ENCODE measurements around the gene NXPE1.

The NXPE1 gene

GRCh38 chr11:114563077-114563476 lies 3.4 kb upstream of the NXPE1 start:
- Histone ChIP-seq H4K20me1 (no peaks in the 10 kb centered on the region), H3K9ac (no peak overlapping the region), H3K36me3 (no peaks in the 10 kb centered on the region), H3K4me3 (no peak overlapping the region), H3K27ac (no peak overlapping the region), H3K27me3 (no peaks in the 10 kb centered on the region), H3K9me3 (no peaks in the 10 kb centered on the region), H3K4me2 (no peak overlapping the region), H3K4me1 (no peaks in the 10 kb centered on the region)
- TF ChIP-seq Cebpa-rat (IDR thresholded peaks at IDR 0.05): no peak

- H3K4me2 ChIP-seq: no peak overlapping the region
- no peaks in the 10 kb centered on the region for H3K27me3 ChIP-seq
- no peak overlapping the region for H3K4me3 ChIP-seq
- no peaks in the 10 kb centered on the region for H3K36me3 ChIP-seq
- H3K9ac ChIP-seq: no peak overlapping the region
- no peak for TF ChIP-seq Cebpa-rat (IDR thresholded peaks at IDR 0.05)
- H4K20me1 ChIP-seq: no peaks in the 10 kb centered on the region
- H3K9me3 ChIP-seq: no peaks in the 10 kb centered on the region
- H3K27ac ChIP-seq: no peak overlapping the region
- H3K4me1 ChIP-seq: no peaks in the 10 kb centered on the region
These were observed 2.7 kb upstream of the NXPE1 start for GRCh38 chr11:114562166-114562916.

GRCh38 chr11:114556135-114556534 lies 3.5 kb downstream of the NXPE1 start:
- H3K9me3 ChIP-seq: no peaks in the 10 kb centered on the region
- no peaks in the 10 kb centered on the region for H3K27me3 ChIP-seq
- H3K9ac ChIP-seq: no peak overlapping the region
- no peaks in the 10 kb centered on the region for H3K36me3 ChIP-seq
- no peak overlapping the region for H3K27ac ChIP-seq
- no peak for TF ChIP-seq Cebpa-rat (IDR thresholded peaks at IDR 0.05)
- no peak overlapping the region for H3K4me2 ChIP-seq
- H4K20me1 ChIP-seq: no peaks in the 10 kb centered on the region
- H3K4me3 ChIP-seq: no peak overlapping the region
- H3K4me1 ChIP-seq: no peaks in the 10 kb centered on the region

- H3K36me3 ChIP-seq: no peaks in the 10 kb centered on the region
- H3K27ac ChIP-seq: no peak overlapping the region
- H4K20me1 ChIP-seq: no peaks in the 10 kb centered on the region
- H3K4me3 ChIP-seq: no peak overlapping the region
- no peaks in the 10 kb centered on the region for H3K27me3 ChIP-seq
- H3K9ac ChIP-seq: no peak overlapping the region
- H3K9me3 ChIP-seq: no peaks in the 10 kb centered on the region
- no peaks in the 10 kb centered on the region for H3K4me1 ChIP-seq
- TF ChIP-seq Cebpa-rat (IDR thresholded peaks at IDR 0.05): no peak
- H3K4me2 ChIP-seq: no peak overlapping the region
These were observed 6.0 kb downstream of the NXPE1 start for GRCh38 chr11:114553642-114554041.

GRCh38 chr11:114551060-114551459 lies 8.6 kb downstream of the NXPE1 start:
- Histone ChIP-seq H3K9ac (no peak overlapping the region), H3K9me3 (no peaks in the 10 kb centered on the region), H3K4me3 (no peak overlapping the region)

GRCh38 chr11:114525682-114526081 lies 34.0 kb downstream of the NXPE1 start:
- no peaks in the 10 kb centered on the region for H3K36me3 ChIP-seq

More at GRCh38 chr11:114551060-114551459, 8.6 kb downstream of the NXPE1 start:
- TF ChIP-seq Cebpa-rat (IDR thresholded peaks at IDR 0.05): no peak
- Histone ChIP-seq H4K20me1 (no peaks in the 10 kb centered on the region), H3K4me2 (no peak overlapping the region), H3K27me3 (no peaks in the 10 kb centered on the region), H3K36me3 (no peaks in the 10 kb centered on the region), H3K27ac (no peak overlapping the region), H3K4me1 (no peaks in the 10 kb centered on the region)

GRCh38 chr11:114524122-114524521 lies 35.6 kb downstream of the NXPE1 start:
- Histone ChIP-seq H3K9me3 (peaks cover 15% of the 10 kb centered on the region), H3K36me3 (no peaks in the 10 kb centered on the region), H3K4me1 (no peaks in the 10 kb centered on the region), H3K4me2 (no peak overlapping the region), H3K27me3 (no peaks in the 10 kb centered on the region), H3K9ac (no peak overlapping the region), H4K20me1 (no peaks in the 10 kb centered on the region), H3K4me3 (no peak overlapping the region), H3K27ac (no peak overlapping the region)
- no peak for TF ChIP-seq Cebpa-rat (IDR thresholded peaks at IDR 0.05)

More at GRCh38 chr11:114525682-114526081, 34.0 kb downstream of the NXPE1 start:
- H3K4me3 ChIP-seq: no peak overlapping the region
- no peaks in the 10 kb centered on the region for H4K20me1 ChIP-seq
- no peaks in the 10 kb centered on the region for H3K27me3 ChIP-seq
- no peaks in the 10 kb centered on the region for H3K4me1 ChIP-seq
- H3K9ac ChIP-seq: no peak overlapping the region
- H3K27ac ChIP-seq: no peak overlapping the region
- no peak for TF ChIP-seq Cebpa-rat (IDR thresholded peaks at IDR 0.05)
- H3K4me2 ChIP-seq: no peak overlapping the region
- H3K9me3 ChIP-seq: peaks cover 15% of the 10 kb centered on the region

- no peak for TF ChIP-seq Cebpa-rat (IDR thresholded peaks at IDR 0.05)
- Histone ChIP-seq H3K4me1 (no peaks in the 10 kb centered on the region), H3K36me3 (no peaks in the 10 kb centered on the region), H3K4me3 (no peak overlapping the region), H3K27ac (no peak overlapping the region), H3K27me3 (no peaks in the 10 kb centered on the region), H3K9me3 (peaks cover 15% of the 10 kb centered on the region), H3K9ac (no peak overlapping the region), H3K4me2 (no peak overlapping the region), H4K20me1 (no peaks in the 10 kb centered on the region)
These were observed 36.9 kb downstream of the NXPE1 start for GRCh38 chr11:114522818-114523217.

GRCh38 chr11:114511538-114511937 lies 48.1 kb downstream of the NXPE1 start:
- H3K9me3 ChIP-seq: no peaks in the 10 kb centered on the region
- H3K27me3 ChIP-seq: no peaks in the 10 kb centered on the region
- no peak for TF ChIP-seq Cebpa-rat (IDR thresholded peaks at IDR 0.05)
- H3K36me3 ChIP-seq: no peaks in the 10 kb centered on the region
- 0 out of 2 replicates have a peak, but pooled peaks cover 5% of the 10 kb centered on the region for H3K4me1 ChIP-seq
- no peaks in the 10 kb centered on the region for H4K20me1 ChIP-seq
- no peak overlapping the region for H3K9ac ChIP-seq
- H3K4me2 ChIP-seq: no peak overlapping the region
- H3K4me3 ChIP-seq: no peak overlapping the region
- H3K27ac ChIP-seq: no peak overlapping the region

- Histone ChIP-seq H3K9me3 (no peaks in the 10 kb centered on the region), H3K4me3 (no peak overlapping the region), H3K9ac (no peak overlapping the region)
These were observed 48.6 kb downstream of the NXPE1 start for GRCh38 chr11:114511079-114511478.

More at GRCh38 chr11:114511079-114511478, 48.6 kb downstream of the NXPE1 start:
- Histone ChIP-seq H3K27ac (no peak overlapping the region), H3K36me3 (no peaks in the 10 kb centered on the region), H4K20me1 (no peaks in the 10 kb centered on the region), H3K4me2 (no peak overlapping the region), H3K4me1 (0 out of 2 replicates have a peak, but pooled peaks cover 5% of the 10 kb centered on the region), H3K27me3 (no peaks in the 10 kb centered on the region)
- no peak for TF ChIP-seq Cebpa-rat (IDR thresholded peaks at IDR 0.05)
